NOMO-1 (cell line): ENCODE measurements around the gene OVAAL.

ENCODE experiments used
- DNase-seq, 2 experiments: peaks; one replicate each; lab custom pipeline; 2025; ENCODE audit not compliant: unreplicated experiment in 2 of 2; lab: John Stamatoyannopoulos, UW

OVAAL gene

GRCh38 chr1:180603223-180603849, 44.6 kb downstream of the OVAAL start:
- no peak for DNase-seq

- no peak for DNase-seq
Measured at GRCh38 chr1:180603850-180604226, 45.1 kb downstream of the OVAAL start.

- DNase-seq: no peak
Measured at GRCh38 chr1:180606155-180606554, 47.4 kb downstream of the OVAAL start.

GRCh38 chr1:180609643-180610555, 51.1 kb downstream of the OVAAL start:
- DNase-seq: peak; percentile 64 to 69

GRCh38 chr1:180610556-180611015, 51.8 kb downstream of the OVAAL start:
- DNase-seq: no peak

- peak; percentile 67 to 85 for DNase-seq
Measured at GRCh38 chr1:180611016-180611930, 52.5 kb downstream of the OVAAL start.

- DNase-seq: no peak
Measured at GRCh38 chr1:180612632-180613031, 53.9 kb downstream of the OVAAL start.

- no peak for DNase-seq
Measured at GRCh38 chr1:180614730-180615129, 56.0 kb downstream of the OVAAL start.

- no peak for DNase-seq
Measured at GRCh38 chr1:180615493-180616290, 56.9 kb downstream of the OVAAL start.
